Muscle of arm (tissue), 12 donors: ENCODE data around the gene KIAA1614. TPM values are rescaled to one million over a fixed set of nuclear protein-coding genes. Genes with fewer than 3 reads are reported as not detected.

Experiments used
- DNase-seq: peaks from one replicate; pipeline ENCODE4 v3.0.0-alpha.2; 2013
- polyA plus RNA-seq, 12 donors: library from polyadenylated mRNA; unstranded; fragments of 120-200 nt; gene quantifications; one replicate each; pipeline ENCODE4 v1.2.1, GENCODE V29; 2013; ENCODE audit not compliant: insufficient read length in 12 of 12

KIAA1614 gene
- polyA plus RNA-seq, 12 donors, result 6.8 to 22.5 (median 9.3) TPM; not detected in 1

- no peak for DNase-seq
Observed at GRCh38 chr1:180988253-180988752, 75.6 kb downstream of the KIAA1614 start.

GRCh38 chr1:180994262-180994661, 81.6 kb downstream of the KIAA1614 start:
- no peak for DNase-seq

- no peak for DNase-seq
Observed at GRCh38 chr1:180997843-180998504, 85.3 kb downstream of the KIAA1614 start.

Other genes with a start within 250 kb of the KIAA1614 start
- 10 to 100 TPM in 11 of 12 donors, not detected in 1; 15.3 to 21.8 (median 18.6) TPM for gene STX6, start 110.0 kb downstream of the KIAA1614 start, polyA plus RNA-seq
- 1 to 10 TPM in 11 of 12 donors, not detected in 1; 3.4 to 8.5 (median 4.5) TPM for gene MR1, start 121.1 kb downstream of the KIAA1614 start, polyA plus RNA-seq
- gene IER5, start 175.8 kb downstream of the KIAA1614 start, polyA plus RNA-seq, result 1 to 10 TPM in 11 of 12 donors, not detected in 1; 3.9 to 9.7 (median 7.7) TPM